ENCODE measurements around the gene LPCAT1.

LPCAT1 gene

DNA sequence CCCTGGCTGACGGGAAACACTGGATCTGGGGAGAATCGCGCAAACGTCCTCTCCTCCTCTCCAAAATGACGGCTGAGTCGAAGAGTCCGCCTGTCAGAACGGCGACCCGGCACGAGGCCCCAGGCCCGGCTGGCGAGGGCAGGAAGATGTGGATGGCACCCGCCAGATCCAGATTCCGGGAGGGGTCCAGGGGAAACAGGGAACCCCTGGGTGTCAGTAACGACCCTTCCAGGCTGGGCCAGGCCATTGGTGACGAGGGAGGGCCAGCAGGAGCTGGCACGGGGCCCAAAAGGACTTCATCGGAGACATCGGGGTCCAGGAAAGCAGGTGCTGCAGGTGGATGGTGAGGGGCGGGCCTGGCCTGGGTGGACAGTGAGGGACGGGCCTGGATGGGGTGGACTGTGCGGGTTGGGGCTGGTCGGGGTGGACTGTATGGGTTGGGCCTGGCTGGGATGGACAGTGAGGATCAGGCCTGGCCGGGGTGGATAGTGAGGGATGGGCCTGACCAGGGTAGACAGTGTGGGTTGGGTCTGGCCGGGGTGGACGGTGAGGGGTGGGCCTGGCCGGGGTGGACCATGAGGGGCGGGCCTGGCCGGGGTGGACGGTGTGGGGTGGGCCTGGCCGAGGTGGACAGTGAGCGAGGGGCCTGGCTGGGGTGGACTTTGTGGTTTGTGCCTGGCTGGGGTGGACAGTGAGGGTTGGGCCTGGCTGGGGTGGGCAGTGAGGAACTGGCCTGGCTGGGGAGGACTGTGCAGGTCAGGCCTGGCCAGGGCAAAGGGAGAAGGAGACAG lies 92.5 kb downstream of the LPCAT1 start:
- H4K8ac ChIP-seq (ENCODE audit: low read depth, low read length), result no peak overlapping the region
- H3K9ac ChIP-seq (ENCODE audit: low read length), result no peak overlapping the region
- H3K23ac ChIP-seq (ENCODE audit: low read length), result no peak overlapping the region
- no CpG with 5 or more reads among the region's 33 CpGs for WGBS (ENCODE audit: extremely low coverage, insufficient coverage, low lambda C conversion rate)
- no peak overlapping the region for H3K4ac ChIP-seq (ENCODE audit: low read depth, low read length)
- H3K4me3 ChIP-seq (ENCODE audit: low read length), result no peak overlapping the region
- no peaks in the 10 kb centered on the region for H3K4me1 ChIP-seq (ENCODE audit: control insufficient read depth, low read depth, low read length)
- H2BK120ac ChIP-seq (ENCODE audit: low read depth, low read length), result no peak overlapping the region
- H3K36me3 ChIP-seq (ENCODE audit: control insufficient read depth, insufficient read depth, low read length), result no peaks in the 10 kb centered on the region
- DNase-seq, result no peak
- no peak overlapping the region for H2BK5ac ChIP-seq (ENCODE audit: low read length)
- no peak overlapping the region for H4K5ac ChIP-seq (ENCODE audit: low read length)
- no peaks in the 10 kb centered on the region for H3K79me1 ChIP-seq (ENCODE audit: low read length)
- no peak overlapping the region for H2BK15ac ChIP-seq (replicated peaks; ENCODE audit: low read depth)
- no peaks in the 10 kb centered on the region for H3K27me3 ChIP-seq (ENCODE audit: insufficient read depth, low read length, poor library complexity)
- H3K18ac ChIP-seq (ENCODE audit: low read length), result no peak overlapping the region
- H3K56ac ChIP-seq (ENCODE audit: low read length), result no peak overlapping the region
- no peak overlapping the region for H3K27ac ChIP-seq (ENCODE audit: low read depth, low read length)
- H3K79me2 ChIP-seq (ENCODE audit: control insufficient read depth, insufficient read depth, low read length), result no peaks in the 10 kb centered on the region
- H2AK5ac ChIP-seq (ENCODE audit: low read length), result no peak overlapping the region
- H3K4me2 ChIP-seq (ENCODE audit: low read length), result no peak overlapping the region

DNA sequence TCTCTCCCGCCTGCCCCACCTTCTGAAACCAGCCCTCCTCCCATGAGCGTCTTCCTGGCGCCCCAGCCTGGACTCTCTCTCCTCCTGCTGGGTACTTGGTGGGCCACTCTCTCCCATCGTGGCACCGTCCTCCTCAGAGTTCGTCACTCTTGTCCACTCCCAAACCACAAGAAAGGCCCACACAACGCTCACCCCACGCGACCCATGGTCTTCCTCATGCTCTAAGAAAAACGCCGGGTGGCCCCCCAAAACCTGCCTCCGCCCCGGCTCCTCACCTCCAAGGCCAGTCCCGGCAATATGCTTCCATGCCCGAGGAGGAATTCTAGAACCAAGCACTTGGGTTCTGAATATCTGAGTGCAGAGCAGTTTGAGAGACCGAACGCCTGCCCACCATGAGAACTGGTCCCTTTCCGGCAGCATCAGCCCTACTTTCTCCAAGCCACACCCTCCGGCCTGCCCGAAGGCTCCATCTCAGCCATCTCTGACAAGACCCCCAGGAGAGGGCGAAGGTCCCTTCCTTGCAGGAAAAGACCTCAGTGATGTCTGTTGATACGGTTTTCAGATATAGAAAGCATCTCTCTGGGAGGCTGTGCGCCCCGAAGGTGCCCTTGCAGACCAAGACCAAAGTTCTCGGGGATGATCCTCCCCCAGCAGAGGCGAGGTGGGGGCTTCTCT lies 93.5 kb downstream of the LPCAT1 start:
- Histone ChIP-seq H3K9ac (ENCODE audit: low read length) (no peak overlapping the region), H3K36me3 (ENCODE audit: control insufficient read depth, insufficient read depth, low read length) (no peaks in the 10 kb centered on the region), H3K23ac (ENCODE audit: low read length) (no peak overlapping the region), H3K4me3 (ENCODE audit: low read length) (no peak overlapping the region), H3K4me2 (ENCODE audit: low read length) (no peak overlapping the region), H3K79me1 (ENCODE audit: low read length) (no peaks in the 10 kb centered on the region), H3K4me1 (ENCODE audit: control insufficient read depth, low read depth, low read length) (no peaks in the 10 kb centered on the region), H3K27ac (ENCODE audit: low read depth, low read length) (no peak overlapping the region), H3K27me3 (ENCODE audit: insufficient read depth, low read length, poor library complexity) (no peaks in the 10 kb centered on the region), H2BK5ac (ENCODE audit: low read length) (no peak overlapping the region), H4K8ac (ENCODE audit: low read depth, low read length) (no peak overlapping the region), H2BK120ac (ENCODE audit: low read depth, low read length) (no peak overlapping the region), H3K56ac (ENCODE audit: low read length) (no peak overlapping the region), H3K79me2 (ENCODE audit: control insufficient read depth, insufficient read depth, low read length) (no peaks in the 10 kb centered on the region), H3K4ac (ENCODE audit: low read depth, low read length) (no peak overlapping the region), H4K5ac (ENCODE audit: low read length) (no peak overlapping the region), H2AK5ac (ENCODE audit: low read length) (no peak overlapping the region), H2BK15ac (replicated peaks; ENCODE audit: low read depth) (no peak overlapping the region), H3K18ac (ENCODE audit: low read length) (no peak overlapping the region)
- DNase-seq, result no peak
- no CpG with 5 or more reads among the region's 26 CpGs for WGBS (ENCODE audit: extremely low coverage, insufficient coverage, low lambda C conversion rate)

DNA sequence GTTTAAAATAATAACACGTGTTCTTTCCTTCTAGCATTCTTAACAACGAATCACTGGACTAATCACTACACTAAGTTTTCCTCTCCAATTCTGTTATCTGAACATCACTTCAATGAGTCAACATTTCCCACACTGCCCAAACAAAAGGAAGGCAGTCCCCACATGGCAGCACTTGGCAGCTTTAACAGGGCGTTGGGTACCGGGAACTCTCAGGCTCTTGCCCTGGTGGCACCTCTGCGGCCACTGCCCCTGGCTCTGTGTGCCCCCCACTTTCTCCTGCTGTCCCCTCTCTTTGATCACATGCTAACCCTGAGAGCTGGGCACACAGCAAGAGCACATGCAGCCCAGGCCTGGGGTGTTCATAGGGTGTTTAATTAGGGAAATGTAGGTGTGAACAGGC lies 94.3 kb downstream of the LPCAT1 start:
- Histone ChIP-seq H3K79me2 (ENCODE audit: control insufficient read depth, insufficient read depth, low read length) (no peaks in the 10 kb centered on the region), H3K4ac (ENCODE audit: low read depth, low read length) (no peak overlapping the region), H3K18ac (ENCODE audit: low read length) (no peak overlapping the region), H3K4me2 (ENCODE audit: low read length) (no peak overlapping the region), H3K27me3 (ENCODE audit: insufficient read depth, low read length, poor library complexity) (no peaks in the 10 kb centered on the region), H4K5ac (ENCODE audit: low read length) (no peak overlapping the region), H3K23ac (ENCODE audit: low read length) (no peak overlapping the region), H2BK5ac (ENCODE audit: low read length) (no peak overlapping the region), H2BK120ac (ENCODE audit: low read depth, low read length) (no peak overlapping the region), H2BK15ac (replicated peaks; ENCODE audit: low read depth) (no peak overlapping the region), H3K36me3 (ENCODE audit: control insufficient read depth, insufficient read depth, low read length) (no peaks in the 10 kb centered on the region), H3K56ac (ENCODE audit: low read length) (no peak overlapping the region), H3K4me1 (ENCODE audit: control insufficient read depth, low read depth, low read length) (no peaks in the 10 kb centered on the region), H4K8ac (ENCODE audit: low read depth, low read length) (no peak overlapping the region), H3K4me3 (ENCODE audit: low read length) (no peak overlapping the region), H3K27ac (ENCODE audit: low read depth, low read length) (no peak overlapping the region), H2AK5ac (ENCODE audit: low read length) (no peak overlapping the region), H3K79me1 (ENCODE audit: low read length) (no peaks in the 10 kb centered on the region), H3K9ac (ENCODE audit: low read length) (no peak overlapping the region)
- DNase-seq, result no peak
- no CpG with 5 or more reads among the region's 5 CpGs for WGBS (ENCODE audit: extremely low coverage, insufficient coverage, low lambda C conversion rate)

DNA sequence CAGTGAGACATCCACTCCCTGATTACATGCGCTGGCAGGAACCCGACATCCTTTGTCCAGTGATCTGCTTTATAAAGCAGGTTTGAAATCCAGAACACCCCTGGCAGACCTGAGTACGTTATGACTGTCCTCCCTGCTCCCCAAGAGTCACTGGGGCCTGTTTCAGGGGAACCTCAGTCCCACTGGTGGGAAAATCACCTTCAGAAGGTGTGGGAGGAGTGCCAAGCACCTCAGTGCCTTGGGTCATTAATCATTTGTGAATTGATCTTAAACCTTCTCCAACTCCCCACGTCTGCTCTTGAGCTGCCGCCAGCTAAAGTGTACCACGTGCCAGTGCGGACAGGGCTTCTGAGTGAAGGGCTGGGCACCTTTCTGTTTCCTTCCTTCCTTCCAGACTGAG lies 94.7 kb downstream of the LPCAT1 start:
- H2AK5ac ChIP-seq (ENCODE audit: low read length), result no peak overlapping the region
- H3K27me3 ChIP-seq (ENCODE audit: insufficient read depth, low read length, poor library complexity), result no peaks in the 10 kb centered on the region
- no peak overlapping the region for H4K5ac ChIP-seq (ENCODE audit: low read length)
- no peaks in the 10 kb centered on the region for H3K4me1 ChIP-seq (ENCODE audit: control insufficient read depth, low read depth, low read length)
- H3K36me3 ChIP-seq (ENCODE audit: control insufficient read depth, insufficient read depth, low read length), result no peaks in the 10 kb centered on the region
- whole genome bisulfite sequencing (ENCODE audit: extremely low coverage, insufficient coverage, low lambda C conversion rate), result no CpG with 5 or more reads among the region's 7 CpGs
- no peak overlapping the region for H3K4me2 ChIP-seq (ENCODE audit: low read length)
- H3K27ac ChIP-seq (ENCODE audit: low read depth, low read length), result no peak overlapping the region
- no peak overlapping the region for H3K18ac ChIP-seq (ENCODE audit: low read length)
- no peak overlapping the region for H3K9ac ChIP-seq (ENCODE audit: low read length)
- no peak for DNase-seq
- no peak overlapping the region for H2BK5ac ChIP-seq (ENCODE audit: low read length)
- no peak overlapping the region for H3K4ac ChIP-seq (ENCODE audit: low read depth, low read length)
- H3K23ac ChIP-seq (ENCODE audit: low read length), result no peak overlapping the region
- no peaks in the 10 kb centered on the region for H3K79me2 ChIP-seq (ENCODE audit: control insufficient read depth, insufficient read depth, low read length)
- H3K79me1 ChIP-seq (ENCODE audit: low read length), result no peaks in the 10 kb centered on the region
- H3K4me3 ChIP-seq (ENCODE audit: low read length), result no peak overlapping the region
- no peak overlapping the region for H3K56ac ChIP-seq (ENCODE audit: low read length)
- no peak overlapping the region for H2BK120ac ChIP-seq (ENCODE audit: low read depth, low read length)
- no peak overlapping the region for H4K8ac ChIP-seq (ENCODE audit: low read depth, low read length)
- H2BK15ac ChIP-seq (replicated peaks; ENCODE audit: low read depth), result no peak overlapping the region

DNA sequence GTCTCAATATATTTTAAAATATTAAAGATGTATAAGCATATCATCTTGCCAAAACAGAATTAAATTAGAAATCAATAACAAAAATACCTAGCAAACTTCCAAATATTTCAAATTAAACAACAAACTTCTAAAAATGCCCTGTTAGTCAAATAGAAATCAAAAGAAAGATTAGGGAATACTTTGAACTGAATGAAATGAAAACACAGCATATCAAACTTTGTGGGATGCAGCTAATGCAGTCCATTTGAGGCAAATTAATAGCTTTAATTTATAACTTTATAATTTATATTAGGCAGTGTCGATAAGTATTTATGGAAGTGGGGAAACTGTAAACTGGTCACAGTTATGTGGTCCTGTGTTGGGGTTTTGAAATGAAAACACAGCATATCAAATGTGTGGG lies 95.7 kb downstream of the LPCAT1 start:
- no peak overlapping the region for H2AK5ac ChIP-seq (ENCODE audit: low read length)
- no peaks in the 10 kb centered on the region for H3K27me3 ChIP-seq (ENCODE audit: insufficient read depth, low read length, poor library complexity)
- no peak overlapping the region for H3K23ac ChIP-seq (ENCODE audit: low read length)
- H3K56ac ChIP-seq (ENCODE audit: low read length), result no peak overlapping the region
- WGBS (ENCODE audit: extremely low coverage, insufficient coverage, low lambda C conversion rate), result no CpG with 5 or more reads among the region's 1 CpG
- H3K4me2 ChIP-seq (ENCODE audit: low read length), result no peak overlapping the region
- H2BK15ac ChIP-seq (replicated peaks; ENCODE audit: low read depth), result no peak overlapping the region
- no peak overlapping the region for H4K5ac ChIP-seq (ENCODE audit: low read length)
- no peak overlapping the region for H3K9ac ChIP-seq (ENCODE audit: low read length)
- no peak overlapping the region for H4K8ac ChIP-seq (ENCODE audit: low read depth, low read length)
- no peak overlapping the region for H2BK5ac ChIP-seq (ENCODE audit: low read length)
- DNase-seq, result no peak
- H3K4ac ChIP-seq (ENCODE audit: low read depth, low read length), result no peak overlapping the region
- no peak overlapping the region for H3K18ac ChIP-seq (ENCODE audit: low read length)
- no peak overlapping the region for H2BK120ac ChIP-seq (ENCODE audit: low read depth, low read length)
- no peak overlapping the region for H3K27ac ChIP-seq (ENCODE audit: low read depth, low read length)
- no peak overlapping the region for H3K4me3 ChIP-seq (ENCODE audit: low read length)
- no peaks in the 10 kb centered on the region for H3K79me2 ChIP-seq (ENCODE audit: control insufficient read depth, insufficient read depth, low read length)
- H3K36me3 ChIP-seq (ENCODE audit: control insufficient read depth, insufficient read depth, low read length), result no peaks in the 10 kb centered on the region
- H3K4me1 ChIP-seq (ENCODE audit: control insufficient read depth, low read depth, low read length), result no peaks in the 10 kb centered on the region
- no peaks in the 10 kb centered on the region for H3K79me1 ChIP-seq (ENCODE audit: low read length)

Measured in mesendoderm (in vitro differentiated cells).